HG03175 (cell line): ENCODE results near the gene MYBPH.

ENCODE experiments used
- ATAC-seq: cut with Tn5 transposase; IDR thresholded peaks from one replicate; pipeline ENCODE4 v1.9.1; 2021; ENCODE audit warnings: mild to moderate bottlenecking, moderate library complexity; ENCODE audit not compliant: unreplicated experiment

The MYBPH gene

DNA sequence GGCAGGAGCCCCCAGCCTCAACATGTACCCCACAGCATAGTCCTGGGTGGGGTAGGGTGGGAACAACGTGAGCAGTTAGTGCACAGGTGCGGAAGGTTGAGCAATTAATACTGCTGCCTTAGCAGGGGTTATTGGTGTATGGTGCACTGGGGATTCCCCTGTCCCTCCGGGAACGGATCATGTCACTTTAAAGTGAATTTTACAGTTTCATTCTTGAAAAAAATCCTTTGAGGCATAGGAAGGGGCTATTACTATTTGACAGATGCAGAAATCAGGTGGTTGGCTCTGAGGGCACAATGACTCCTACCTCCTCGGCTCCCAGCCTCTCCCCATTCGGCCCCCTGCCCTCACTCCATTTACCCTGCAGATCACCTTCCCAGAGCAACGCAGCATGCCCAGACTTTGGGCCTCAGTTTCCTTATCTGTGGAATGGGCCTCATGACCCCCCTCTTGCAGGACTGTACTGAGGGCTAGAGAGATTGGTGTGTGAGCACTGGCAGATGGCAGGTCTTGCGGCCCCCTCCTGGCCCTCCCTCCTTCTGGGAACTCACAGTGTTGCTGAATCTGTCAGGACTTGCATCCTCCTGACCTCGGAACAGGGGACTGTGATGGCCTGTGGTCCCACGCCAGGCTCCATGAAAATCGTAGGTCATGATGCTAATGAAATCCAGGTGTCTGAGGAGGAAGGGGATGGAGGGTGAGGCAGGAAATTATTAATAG lies 5.1 kb upstream of the MYBPH start:
- no peak for ATAC-seq

GRCh38 chr1:203179667-203180005 lies 4.0 kb upstream of the MYBPH start:
- ATAC-seq = no peak

DNA sequence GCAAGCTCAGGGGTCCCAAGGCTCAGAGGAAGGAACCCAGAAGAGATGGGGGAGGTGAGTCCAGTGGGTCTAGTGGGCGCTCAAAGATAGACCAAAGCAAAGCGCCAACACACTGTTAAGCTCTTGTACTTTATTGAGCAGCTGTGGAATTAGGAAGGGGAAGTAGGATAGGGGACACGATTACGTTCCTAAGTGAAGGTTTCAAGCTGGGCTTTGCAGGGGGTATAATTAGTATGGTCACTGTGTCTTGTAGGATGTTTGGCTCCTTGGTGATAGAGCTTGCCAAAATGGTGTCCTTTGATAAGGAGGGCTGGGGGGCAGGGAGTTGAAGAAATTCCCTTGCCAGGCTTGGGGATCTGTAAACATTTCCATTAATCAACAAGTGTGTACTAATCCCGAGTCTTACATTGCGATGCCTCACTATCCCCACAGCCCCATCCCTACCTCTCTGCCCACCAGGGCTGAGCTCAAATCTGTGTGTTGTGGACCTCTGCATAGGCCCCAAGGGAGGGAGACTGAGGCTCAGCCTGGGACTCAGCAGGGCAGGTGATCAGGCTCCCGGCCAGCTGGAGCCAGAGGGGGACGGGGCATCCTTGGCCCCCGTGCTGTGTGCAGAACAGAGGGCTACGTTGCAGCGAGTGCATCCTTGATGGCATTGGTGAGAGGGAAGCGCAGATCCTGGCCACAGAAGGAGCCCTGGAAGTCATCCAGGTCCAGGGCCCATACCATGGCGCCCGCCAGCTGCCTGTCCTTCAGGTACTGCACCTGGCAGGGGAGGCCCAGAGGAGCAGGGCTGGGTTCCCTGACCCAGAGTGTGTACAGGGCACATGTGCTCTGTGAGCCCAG lies 3.4 kb upstream of the MYBPH start:
- ATAC-seq = no peak

- ATAC-seq = no peak
Measured at GRCh38 chr1:203178083-203178482, 2.5 kb upstream of the MYBPH start.

DNA sequence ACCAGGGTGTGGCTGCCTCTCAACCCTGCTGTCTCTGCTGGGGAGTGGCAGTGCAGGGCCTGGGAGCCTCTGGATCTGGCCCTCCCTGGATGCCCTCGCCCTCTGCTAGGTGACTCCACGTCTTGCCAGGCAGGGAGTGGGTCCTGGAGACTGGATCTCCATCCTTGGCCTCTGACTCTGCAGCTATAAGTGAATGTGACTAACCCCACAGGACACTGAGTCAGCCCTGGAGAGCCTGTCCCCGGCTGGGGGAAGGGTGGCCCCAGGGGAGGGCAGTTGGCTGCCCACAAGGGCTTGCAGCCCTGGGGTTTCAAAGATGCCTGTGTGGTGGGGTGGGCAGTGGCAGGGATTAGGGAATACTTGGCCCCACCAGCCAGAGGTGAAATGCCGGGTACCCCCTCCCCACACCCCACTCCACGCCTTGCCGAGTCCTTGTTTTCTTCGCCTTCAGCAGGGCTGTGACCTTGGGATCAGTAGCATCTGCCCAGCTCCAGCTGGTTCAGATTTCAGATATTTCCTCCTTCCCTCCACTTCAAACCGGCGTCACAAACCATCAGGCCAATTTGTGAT lies 1.9 kb upstream of the MYBPH start:
- ATAC-seq = no peak

GRCh38 chr1:203177036-203177405 lies 1.4 kb upstream of the MYBPH start:
- ATAC-seq = no peak

- no peak for ATAC-seq
Measured at GRCh38 chr1:203176273-203177035, 828 bp upstream of the MYBPH start.

GRCh38 chr1:203175827-203176241 lies 208 bp upstream of the MYBPH start:
- ATAC-seq = no peak

GRCh38 chr1:203174324-203174985 lies 1.2 kb downstream of the MYBPH start:
- no peak for ATAC-seq

DNA sequence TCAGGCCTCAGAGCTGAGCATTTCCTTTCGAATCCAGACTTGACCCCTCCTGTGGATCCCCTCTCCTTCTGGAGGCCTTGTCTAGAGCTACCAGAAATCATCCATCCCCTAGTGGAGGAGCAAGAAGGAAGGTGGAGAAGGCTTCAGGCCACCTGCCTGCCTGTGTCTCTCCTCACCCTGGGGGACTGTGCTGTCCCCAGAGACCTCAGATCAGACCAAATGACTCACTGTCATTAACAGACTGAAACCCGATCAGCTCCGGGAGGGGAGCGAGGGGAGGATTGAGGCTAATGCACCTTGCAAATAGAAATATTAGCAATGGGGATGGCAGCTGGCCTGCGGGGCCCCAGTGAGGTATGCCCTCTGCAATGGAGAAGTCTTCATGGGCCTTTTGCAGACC lies 2.1 kb downstream of the MYBPH start:
- ATAC-seq = peak; percentile 93

- no peak for ATAC-seq
Measured at GRCh38 chr1:203173011-203173555, 2.5 kb downstream of the MYBPH start.

DNA sequence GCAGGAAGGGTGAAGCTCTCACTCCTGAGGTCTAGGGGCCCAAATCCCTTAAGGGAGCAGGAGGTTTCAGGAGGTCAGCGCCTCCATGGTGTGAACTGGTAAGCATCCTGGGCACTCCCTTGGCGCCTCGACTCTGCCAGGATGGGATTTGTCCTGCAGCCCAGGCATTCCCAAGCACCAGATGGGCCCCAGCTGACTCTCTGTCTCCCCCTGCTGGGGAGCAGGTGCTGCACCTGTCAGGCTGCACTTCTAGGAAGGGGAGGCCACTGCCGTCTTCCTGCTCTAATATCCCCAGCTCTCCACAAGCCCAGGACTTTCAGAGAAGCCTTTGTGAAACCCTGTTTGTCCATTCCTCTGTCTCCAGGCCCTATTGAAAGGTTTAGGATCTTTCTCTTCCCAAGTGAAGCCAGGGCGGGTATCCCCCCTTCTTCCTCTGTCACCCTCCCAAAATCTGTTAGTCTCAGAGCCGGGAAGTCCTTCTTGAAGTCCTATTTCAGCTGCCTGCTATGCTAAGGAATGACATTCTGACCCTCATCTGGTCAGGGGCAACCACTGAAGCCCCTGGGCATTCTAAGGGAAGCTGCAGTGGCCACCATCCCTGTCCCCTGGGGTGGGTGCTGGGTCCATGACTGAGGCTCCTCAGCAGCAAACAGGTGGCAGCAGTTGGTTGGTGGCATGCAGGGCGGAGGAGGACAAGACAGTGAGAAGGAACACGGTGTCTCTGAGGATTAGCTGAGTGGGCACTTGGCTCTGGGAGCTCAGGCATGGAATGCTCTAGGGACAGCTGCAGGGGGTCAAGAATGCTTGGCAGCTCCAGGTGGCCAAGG lies 3.2 kb downstream of the MYBPH start:
- ATAC-seq = no peak

- no peak for ATAC-seq
Measured at GRCh38 chr1:203171341-203172183, 4.1 kb downstream of the MYBPH start.

DNA sequence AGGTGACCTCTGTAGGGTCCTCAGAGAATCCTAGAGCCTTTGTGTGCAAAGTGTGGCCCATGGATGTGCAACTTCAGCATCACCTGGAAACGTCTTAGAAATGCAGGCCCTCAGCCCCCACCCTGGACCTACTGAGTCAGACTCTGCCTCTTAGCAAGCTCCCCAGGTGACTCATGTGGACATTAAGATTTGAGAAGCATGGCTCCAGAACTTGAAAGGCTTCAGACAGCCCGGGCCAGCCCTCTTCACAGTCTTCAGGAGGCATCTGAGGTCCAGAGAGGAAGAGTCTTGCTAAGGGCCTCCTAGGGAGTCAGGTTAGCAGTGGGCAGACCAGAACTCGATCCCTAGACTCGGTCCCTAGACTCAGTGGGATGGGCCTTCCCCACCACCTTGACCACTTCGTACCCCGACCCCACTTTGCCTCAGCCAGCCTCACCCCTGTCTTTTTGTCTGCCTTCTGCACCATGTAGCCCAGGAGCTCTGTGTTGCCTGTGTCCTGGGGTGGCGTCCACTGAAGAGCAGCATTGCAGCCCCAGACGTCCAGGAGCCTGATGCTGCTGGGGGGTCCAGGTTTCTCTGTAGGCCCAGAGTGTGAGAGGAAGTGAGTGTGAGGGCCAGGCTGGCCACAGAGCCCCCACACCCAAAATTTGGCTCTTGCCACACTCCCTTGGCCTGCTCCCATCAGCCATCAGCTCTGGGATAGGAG lies 4.8 kb downstream of the MYBPH start:
- ATAC-seq = no peak

DNA sequence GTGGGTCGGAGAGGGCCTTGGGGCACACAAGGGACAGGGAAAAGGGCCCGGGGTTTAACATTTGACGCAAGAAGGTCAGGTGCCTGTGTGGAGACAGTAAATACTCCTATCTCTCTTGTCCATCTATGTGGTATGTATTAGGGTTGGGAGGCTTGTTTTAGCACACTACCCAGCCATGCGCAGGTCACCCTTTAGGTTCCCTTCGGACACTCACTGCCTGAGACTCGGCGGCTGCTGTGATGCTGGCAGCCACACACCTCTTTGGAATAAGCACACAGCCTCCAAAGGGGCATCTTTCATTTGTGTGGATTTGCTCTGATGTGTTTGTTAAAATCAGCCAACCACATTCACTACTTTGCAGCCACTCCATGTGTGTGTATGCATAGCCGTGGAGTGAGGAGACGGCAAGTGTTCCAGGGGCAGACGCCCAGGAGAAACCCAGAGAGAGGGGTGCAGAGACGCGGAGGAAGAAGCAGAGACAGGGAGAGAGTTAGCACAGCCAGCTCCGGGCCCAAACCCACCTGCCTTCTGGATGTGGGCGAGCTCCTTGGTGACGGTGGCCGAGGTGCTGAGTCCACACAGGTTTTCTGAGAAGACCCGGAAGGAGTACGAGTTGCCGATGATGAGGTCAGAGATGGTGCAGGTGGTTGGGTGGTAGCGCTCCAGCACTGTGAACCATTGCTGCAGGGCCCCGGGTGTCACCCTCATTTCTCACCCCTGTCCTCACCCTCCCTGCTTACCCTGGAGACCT lies 5.7 kb downstream of the MYBPH start:
- no peak for ATAC-seq

DNA sequence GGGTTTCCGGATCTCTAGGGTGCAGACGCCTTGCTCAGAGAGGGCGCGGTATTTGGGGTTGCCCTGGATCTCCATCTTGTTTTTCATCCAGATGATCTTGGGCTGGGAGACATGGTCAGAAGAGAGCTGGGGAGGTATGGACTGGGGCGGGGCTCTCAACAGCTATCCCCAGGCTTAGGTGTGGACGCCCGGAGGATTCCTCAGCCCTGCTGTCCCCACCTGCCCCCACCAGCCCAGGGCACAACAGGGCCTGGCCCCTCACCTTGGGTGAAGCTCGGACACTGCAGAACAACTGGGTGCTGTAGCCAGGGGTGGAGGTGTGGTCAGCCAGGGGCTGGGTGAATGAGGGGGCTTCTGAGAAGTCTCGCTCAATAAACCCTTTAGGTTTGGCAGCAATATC lies 6.6 kb downstream of the MYBPH start:
- ATAC-seq = no peak

DNA sequence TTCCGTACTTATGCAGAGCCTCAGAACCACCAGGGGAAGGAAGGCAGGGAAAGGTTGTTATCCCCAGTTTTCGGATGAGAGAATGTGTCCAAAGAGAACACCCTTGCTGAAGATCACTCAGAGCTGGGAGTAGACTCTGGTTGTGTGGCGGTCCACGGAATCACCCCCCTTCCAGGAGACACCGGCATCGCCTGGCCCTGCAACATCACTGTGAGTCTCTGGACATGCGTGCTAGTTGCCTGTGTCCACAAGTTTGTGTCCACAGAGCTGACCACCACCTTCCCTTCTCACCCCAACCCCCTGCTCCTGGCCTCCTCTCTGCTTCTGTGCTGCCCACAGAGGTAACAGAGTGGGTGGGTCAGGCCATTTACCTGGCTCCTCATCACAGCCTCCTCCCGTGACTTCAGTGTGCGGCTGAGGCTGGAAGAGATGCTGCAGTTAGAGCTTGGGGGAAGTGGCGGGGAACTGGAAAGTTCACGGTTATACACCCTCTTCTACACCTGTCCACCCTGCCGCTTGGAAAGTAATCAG lies 7.3 kb downstream of the MYBPH start:
- ATAC-seq = no peak

- no peak for ATAC-seq
Measured at GRCh38 chr1:203167913-203168200, 7.8 kb downstream of the MYBPH start.
